ENCODE results near the gene IL10RA. TPM values are rescaled to one million over a fixed set of nuclear protein-coding genes. Genes with fewer than 3 reads are reported as not detected.

The IL10RA gene
- total RNA-seq, 2 experiments from 2014 or later, result 58.1 to 62.6 TPM

- CTCF ChIA-PET, result interaction anchor here (0.7 to 3.9 kb wide), 6 partner anchors 9 to 61 kb away, joined by 3 to 18 read pairs (median 5); no protein-coding TSS in a partner anchor
- POLR2A ChIA-PET, result interaction anchor here (0.6 to 1.4 kb wide), 3 partner anchors 10 to 39 kb away, joined by 3 to 5 read pairs (median 5); no protein-coding TSS in a partner anchor
Measured at GRCh38 chr11:118008271-118008911, 22.2 kb downstream of the IL10RA start.

GRCh38 chr11:118009864-118010737 is 23.9 kb downstream of the IL10RA start:
- CTCF ChIA-PET, result interaction anchor here (1.0 to 1.7 kb wide), 2 partner anchors 41 to 43 kb away, joined by 4 read pairs; no protein-coding TSS in a partner anchor
- POLR2A ChIA-PET, result no interaction called here

- ChIA-PET POLR2A (no interaction called here), CTCF (interaction anchor here (0.7 to 1.0 kb wide), 2 partner anchors 9 to 40 kb away, joined by 3 to 4 read pairs; no protein-coding TSS in a partner anchor)
Measured at GRCh38 chr11:118010738-118011461, 24.7 kb downstream of the IL10RA start.

- CTCF ChIA-PET, result interaction anchor here (0.9 to 1.8 kb wide), 7 partner anchors 14 to 205 kb away, joined by 3 to 5 read pairs (median 4); no protein-coding TSS in a partner anchor
- POLR2A ChIA-PET, result interaction anchor here (1.4 kb wide), 1 partner anchor 10 kb away, joined by 4 read pairs; no protein-coding TSS in a partner anchor
Measured at GRCh38 chr11:118012083-118012669, 26.0 kb downstream of the IL10RA start.

GRCh38 chr11:118014022-118014421 is 27.8 kb downstream of the IL10RA start:
- POLR2A ChIA-PET, result interaction anchor here (1.0 kb wide), 1 partner anchor 12 kb away, joined by 3 read pairs; no protein-coding TSS in a partner anchor
- CTCF ChIA-PET, result no interaction called here

- CTCF ChIA-PET, result interaction anchor here (0.9 to 2.3 kb wide), 8 partner anchors 8 to 69 kb away, joined by 3 to 7 read pairs (median 4); no protein-coding TSS in a partner anchor
- POLR2A ChIA-PET, result interaction anchor here (0.7 to 1.5 kb wide), 5 partner anchors 8 to 31 kb away, joined by 3 to 13 read pairs (median 3); no protein-coding TSS in a partner anchor
Measured at GRCh38 chr11:118015385-118015841, 29.2 kb downstream of the IL10RA start.

GRCh38 chr11:118016104-118016503 is 29.9 kb downstream of the IL10RA start:
- CTCF ChIA-PET, result interaction anchor here (0.9 to 2.3 kb wide), 8 partner anchors 9 to 39 kb away, joined by 3 to 7 read pairs (median 4); no protein-coding TSS in a partner anchor
- POLR2A ChIA-PET, result interaction anchor here (0.7 to 1.5 kb wide), 5 partner anchors 9 to 31 kb away, joined by 3 to 13 read pairs (median 3); no protein-coding TSS in a partner anchor

- POLR2A ChIA-PET, result interaction anchor here (1.5 kb wide), 1 partner anchor 14 kb away, joined by 13 read pairs; no protein-coding TSS in a partner anchor
- CTCF ChIA-PET, result interaction anchor here (1.1 to 2.3 kb wide), 3 partner anchors 9 to 40 kb away, joined by 3 to 5 read pairs (median 4); no protein-coding TSS in a partner anchor
Measured at GRCh38 chr11:118017111-118017510, 30.9 kb downstream of the IL10RA start.

- POLR2A ChIA-PET, result no interaction called here
Measured at GRCh38 chr11:118017631-118018315, 31.6 kb downstream of the IL10RA start.

GRCh38 chr11:118018401-118018800 is 32.2 kb downstream of the IL10RA start:
- CTCF ChIA-PET, result no interaction called here
- POLR2A ChIA-PET, result no interaction called here

More at GRCh38 chr11:118017631-118018315, 31.6 kb downstream of the IL10RA start:
- CTCF ChIA-PET, result interaction anchor here (1.1 to 2.1 kb wide), 2 partner anchors 10 to 14 kb away, joined by 3 to 4 read pairs; no protein-coding TSS in a partner anchor

- POLR2A ChIA-PET, result no interaction called here
- CTCF ChIA-PET, result interaction anchor here (0.7 to 1.7 kb wide), 7 partner anchors 10 to 119 kb away, joined by 3 to 6 read pairs (median 3); no protein-coding TSS in a partner anchor
Measured at GRCh38 chr11:118021146-118021545, 35.0 kb downstream of the IL10RA start.

GRCh38 chr11:118027694-118028093 is 41.5 kb downstream of the IL10RA start:
- CTCF ChIA-PET, result interaction anchor here (1.0 kb wide), 3 partner anchors 10 to 15 kb away, joined by 3 to 4 read pairs (median 3); no protein-coding TSS in a partner anchor
- POLR2A ChIA-PET, result no interaction called here

GRCh38 chr11:118028626-118029025 is 42.4 kb downstream of the IL10RA start:
- CTCF ChIA-PET, result no interaction called here
- POLR2A ChIA-PET, result no interaction called here

GRCh38 chr11:118033443-118033842 is 47.2 kb downstream of the IL10RA start:
- ChIA-PET CTCF (no interaction called here), POLR2A (no interaction called here)

GRCh38 chr11:118042141-118042540 is 55.9 kb downstream of the IL10RA start:
- CTCF ChIA-PET, result interaction anchor here (1.0 to 1.7 kb wide), 2 partner anchors 40 to 44 kb away, joined by 4 to 6 read pairs; no protein-coding TSS in a partner anchor
- POLR2A ChIA-PET, result interaction anchor here (0.6 to 0.7 kb wide), 3 partner anchors 9 to 40 kb away, joined by 3 to 4 read pairs (median 3); no protein-coding TSS in a partner anchor

GRCh38 chr11:118042796-118043195 is 56.6 kb downstream of the IL10RA start:
- POLR2A ChIA-PET, result no interaction called here
- CTCF ChIA-PET, result interaction anchor here (1.7 kb wide), 1 partner anchor 44 kb away, joined by 6 read pairs; no protein-coding TSS in a partner anchor

GRCh38 chr11:118045191-118045590 is 59.0 kb downstream of the IL10RA start:
- ChIA-PET POLR2A (interaction anchor here (0.6 to 4.7 kb wide), 5 partner anchors 36 to 94 kb away, joined by 3 to 36 read pairs (median 8); no protein-coding TSS in a partner anchor), CTCF (interaction anchor here (0.5 to 2.2 kb wide), 12 partner anchors 9 to 493 kb away, joined by 3 to 10 read pairs (median 4); no protein-coding TSS in a partner anchor)
